ENCODE measurements around the gene ASIC4.

DNA sequence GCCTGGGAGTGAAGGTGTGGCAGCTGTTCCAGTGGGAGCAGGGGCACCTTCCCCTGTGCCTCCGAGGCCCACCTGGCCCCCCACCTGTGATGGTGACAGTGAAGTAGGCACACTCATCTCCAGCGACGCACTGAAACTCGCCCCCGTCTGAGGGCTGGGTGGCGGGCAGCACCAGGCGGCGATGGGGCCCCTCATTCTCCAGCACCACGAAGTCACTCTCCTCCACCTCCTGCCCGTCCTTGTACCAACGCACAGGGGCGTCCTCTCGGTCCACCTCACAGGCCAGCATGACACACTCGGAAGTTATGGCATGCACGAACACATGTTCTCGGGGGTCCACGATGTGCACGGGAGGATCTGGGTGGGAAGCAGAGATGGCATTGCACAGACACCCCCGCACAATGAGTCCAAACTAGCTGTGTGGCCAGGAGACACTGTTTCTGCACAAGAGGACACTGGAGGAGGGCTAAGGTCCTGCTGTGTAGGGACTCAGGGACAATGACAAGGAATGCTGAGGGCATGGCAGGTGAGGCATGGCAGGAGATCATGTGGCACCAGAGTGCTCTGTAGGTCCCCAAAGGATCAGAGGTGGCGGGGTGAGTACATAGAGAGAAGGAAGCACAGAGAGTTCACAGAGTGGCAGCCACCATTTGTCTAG, 49.1 kb downstream of the ASIC4 start:
- TF ChIP-seq, protein P1, sequence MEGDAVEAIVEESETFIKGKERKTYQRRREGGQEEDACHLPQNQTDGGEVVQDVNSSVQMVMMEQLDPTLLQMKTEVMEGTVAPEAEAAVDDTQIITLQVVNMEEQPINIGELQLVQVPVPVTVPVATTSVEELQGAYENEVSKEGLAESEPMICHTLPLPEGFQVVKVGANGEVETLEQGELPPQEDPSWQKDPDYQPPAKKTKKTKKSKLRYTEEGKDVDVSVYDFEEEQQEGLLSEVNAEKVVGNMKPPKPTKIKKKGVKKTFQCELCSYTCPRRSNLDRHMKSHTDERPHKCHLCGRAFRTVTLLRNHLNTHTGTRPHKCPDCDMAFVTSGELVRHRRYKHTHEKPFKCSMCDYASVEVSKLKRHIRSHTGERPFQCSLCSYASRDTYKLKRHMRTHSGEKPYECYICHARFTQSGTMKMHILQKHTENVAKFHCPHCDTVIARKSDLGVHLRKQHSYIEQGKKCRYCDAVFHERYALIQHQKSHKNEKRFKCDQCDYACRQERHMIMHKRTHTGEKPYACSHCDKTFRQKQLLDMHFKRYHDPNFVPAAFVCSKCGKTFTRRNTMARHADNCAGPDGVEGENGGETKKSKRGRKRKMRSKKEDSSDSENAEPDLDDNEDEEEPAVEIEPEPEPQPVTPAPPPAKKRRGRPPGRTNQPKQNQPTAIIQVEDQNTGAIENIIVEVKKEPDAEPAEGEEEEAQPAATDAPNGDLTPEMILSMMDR (IDR thresholded peaks at IDR 0.05; ENCODE audit: insufficient read depth, low read length) = no peak
- no peak for TF ChIP-seq POLR2AphosphoS5 (IDR thresholded peaks at IDR 0.05; ENCODE audit: low read depth)
- TF ChIP-seq GABPA (IDR thresholded peaks at IDR 0.05; ENCODE audit: low read depth) = no peak

All from HL-60 (cell line).